Loucy (cell line): Measurements from ENCODE around the gene GSG1L2.

Source experiments
- CTCF ChIP-seq: fragments of 200-600 bp; sonication (generic); conservative IDR thresholded peaks from 2 replicates; pipeline ENCODE4 v1.5.1; 2014; ENCODE audit warnings: mild to moderate bottlenecking, antibody characterized with exemption, low read length
- EZH2phosphoT487 ChIP-seq: fragments of 200-600 bp; IDR thresholded peaks from 2 replicates; pipeline ENCODE4 v1.6.1; 2018; ENCODE audit warnings: antibody characterized with exemption, mild to moderate bottlenecking, moderate library complexity, borderline replicate concordance

- no peak for TF ChIP-seq CTCF
- TF ChIP-seq EZH2phosphoT487, result no peak
Measured at GRCh38 chr17:9780552-9780951, 41.3 kb downstream of the GSG1L2 start.
